ENCODE measurements around the gene TRIM72. TPM values are rescaled to one million over a fixed set of nuclear protein-coding genes. Genes with fewer than 3 reads are reported as not detected.

The TRIM72 gene
- total and polyA plus RNA-seq, 9 of the 15 experiments (the other 6 are each of a cell fraction or from before 2014, with no cell fraction given): under 0.01 TPM; not detected in 8

DNA sequence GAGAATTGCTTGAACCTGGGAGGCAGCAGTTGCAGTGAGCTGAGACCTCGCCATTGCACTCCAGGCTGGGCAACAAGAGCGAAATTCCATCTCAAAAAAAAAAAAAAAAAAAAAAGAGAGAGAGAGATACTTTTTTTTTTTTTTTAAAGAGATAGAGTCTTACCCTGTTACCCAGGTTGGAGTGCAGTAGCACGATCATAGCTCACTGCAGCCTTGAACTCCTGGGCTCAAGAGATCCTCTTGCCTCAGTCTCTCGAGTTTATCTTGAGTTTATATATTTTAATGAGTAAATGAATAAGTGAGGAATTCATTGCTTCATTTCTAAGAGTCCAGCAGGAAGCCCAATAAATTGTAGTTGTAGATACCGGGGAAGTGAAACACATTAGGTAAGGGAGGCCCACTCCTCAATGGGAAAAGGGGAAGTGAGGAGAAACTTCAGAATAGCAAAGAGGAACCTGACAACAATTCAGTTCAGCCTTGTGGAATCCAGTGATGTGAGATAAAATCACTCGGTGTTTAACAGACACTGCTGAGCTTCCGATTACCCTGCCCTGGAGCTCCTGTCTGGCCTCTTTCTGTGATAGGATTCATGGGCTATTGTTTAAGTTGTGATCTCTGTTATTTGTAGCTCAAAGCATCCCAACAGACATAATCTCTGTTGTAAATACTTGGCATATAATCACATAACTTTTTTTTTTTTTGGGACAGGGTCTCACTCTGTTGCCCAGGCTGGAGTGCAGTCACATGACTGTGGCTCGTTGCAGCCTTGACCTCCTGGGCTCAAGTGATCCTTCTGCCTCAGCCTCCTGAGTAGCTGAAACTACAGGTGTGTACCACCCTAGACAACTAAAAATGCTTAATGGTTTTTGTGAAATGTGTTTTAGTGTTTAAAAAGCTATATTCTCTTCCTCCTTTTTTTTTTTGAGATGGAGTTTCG is 30.1 kb downstream of the TRIM72 start (continued):
- TF ChIP-seq ID3 (CRISPR knock-in tag; IDR thresholded peaks at IDR 0.05): no peak
- TF ChIP-seq ID3 (tag; IDR thresholded peaks at IDR 0.05): no peak
- no peak for TF ChIP-seq KLF10 (CRISPR knock-in tag; IDR thresholded peaks at IDR 0.05)
- TF ChIP-seq, protein P1, sequence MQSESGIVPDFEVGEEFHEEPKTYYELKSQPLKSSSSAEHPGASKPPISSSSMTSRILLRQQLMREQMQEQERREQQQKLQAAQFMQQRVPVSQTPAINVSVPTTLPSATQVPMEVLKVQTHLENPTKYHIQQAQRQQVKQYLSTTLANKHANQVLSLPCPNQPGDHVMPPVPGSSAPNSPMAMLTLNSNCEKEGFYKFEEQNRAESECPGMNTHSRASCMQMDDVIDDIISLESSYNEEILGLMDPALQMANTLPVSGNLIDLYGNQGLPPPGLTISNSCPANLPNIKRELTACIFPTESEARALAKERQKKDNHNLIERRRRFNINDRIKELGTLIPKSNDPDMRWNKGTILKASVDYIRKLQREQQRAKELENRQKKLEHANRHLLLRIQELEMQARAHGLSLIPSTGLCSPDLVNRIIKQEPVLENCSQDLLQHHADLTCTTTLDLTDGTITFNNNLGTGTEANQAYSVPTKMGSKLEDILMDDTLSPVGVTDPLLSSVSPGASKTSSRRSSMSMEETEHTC (IDR thresholded peaks at IDR 0.05): no peak; the same call in 1 of the 2 replicates
- TF ChIP-seq FIP1L1 (IDR thresholded peaks at IDR 0.05; ENCODE audit: low read depth, low read length, poor library complexity, severe bottlenecking): no peak
- peak; percentile 79 for TF ChIP-seq SMARCA4 (IDR thresholded peaks at IDR 0.05)
- TF ChIP-seq OTX1 (CRISPR knock-in tag; IDR thresholded peaks at IDR 0.05): no peak
- no peak for TF ChIP-seq SIN3B (IDR thresholded peaks at IDR 0.05; ENCODE audit: low read depth)
- no peak for TF ChIP-seq SMAD2 (IDR thresholded peaks at IDR 0.05; ENCODE audit: low read depth, low read length)
- TF ChIP-seq ZNF695 (CRISPR knock-in tag; IDR thresholded peaks at IDR 0.05): no peak
- no peak for TF ChIP-seq YY1 (IDR thresholded peaks at IDR 0.05; ENCODE audit: borderline replicate concordance in 1 of 3, control insufficient read depth in 1 of 3, extremely low read depth in 1 of 3, insufficient read depth in 3 of 3, insufficient read length in 1 of 3, insufficient replicate concordance in 2 of 3, low read depth in 1 of 3, low read length in 2 of 3)
- TF ChIP-seq, protein P2, sequence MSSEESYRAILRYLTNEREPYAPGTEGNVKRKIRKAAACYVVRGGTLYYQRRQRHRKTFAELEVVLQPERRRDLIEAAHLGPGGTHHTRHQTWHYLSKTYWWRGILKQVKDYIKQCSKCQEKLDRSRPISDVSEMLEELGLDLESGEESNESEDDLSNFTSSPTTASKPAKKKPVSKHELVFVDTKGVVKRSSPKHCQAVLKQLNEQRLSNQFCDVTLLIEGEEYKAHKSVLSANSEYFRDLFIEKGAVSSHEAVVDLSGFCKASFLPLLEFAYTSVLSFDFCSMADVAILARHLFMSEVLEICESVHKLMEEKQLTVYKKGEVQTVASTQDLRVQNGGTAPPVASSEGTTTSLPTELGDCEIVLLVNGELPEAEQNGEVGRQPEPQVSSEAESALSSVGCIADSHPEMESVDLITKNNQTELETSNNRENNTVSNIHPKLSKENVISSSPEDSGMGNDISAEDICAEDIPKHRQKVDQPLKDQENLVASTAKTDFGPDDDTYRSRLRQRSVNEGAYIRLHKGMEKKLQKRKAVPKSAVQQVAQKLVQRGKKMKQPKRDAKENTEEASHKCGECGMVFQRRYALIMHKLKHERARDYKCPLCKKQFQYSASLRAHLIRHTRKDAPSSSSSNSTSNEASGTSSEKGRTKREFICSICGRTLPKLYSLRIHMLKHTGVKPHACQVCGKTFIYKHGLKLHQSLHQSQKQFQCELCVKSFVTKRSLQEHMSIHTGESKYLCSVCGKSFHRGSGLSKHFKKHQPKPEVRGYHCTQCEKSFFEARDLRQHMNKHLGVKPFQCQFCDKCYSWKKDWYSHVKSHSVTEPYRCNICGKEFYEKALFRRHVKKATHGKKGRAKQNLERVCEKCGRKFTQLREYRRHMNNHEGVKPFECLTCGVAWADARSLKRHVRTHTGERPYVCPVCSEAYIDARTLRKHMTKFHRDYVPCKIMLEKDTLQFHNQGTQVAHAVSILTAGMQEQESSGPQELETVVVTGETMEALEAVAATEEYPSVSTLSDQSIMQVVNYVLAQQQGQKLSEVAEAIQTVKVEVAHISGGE (CRISPR knock-in tag; IDR thresholded peaks at IDR 0.05): no peak
- TF ChIP-seq NR0B1 (IDR thresholded peaks at IDR 0.05; ENCODE audit: partially characterized antibody): no peak
- TF ChIP-seq, protein P3, sequence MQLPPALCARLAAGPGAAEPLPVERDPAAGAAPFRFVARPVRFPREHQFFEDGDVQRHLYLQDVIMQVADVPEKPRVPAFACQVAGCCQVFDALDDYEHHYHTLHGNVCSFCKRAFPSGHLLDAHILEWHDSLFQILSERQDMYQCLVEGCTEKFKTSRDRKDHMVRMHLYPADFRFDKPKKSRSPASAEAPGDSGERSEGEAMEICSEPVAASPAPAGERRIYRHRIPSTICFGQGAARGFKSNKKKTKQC (CRISPR knock-in tag; IDR thresholded peaks at IDR 0.05): no peak
- no peak for TF ChIP-seq HMG20B (CRISPR knock-in tag; IDR thresholded peaks at IDR 0.05)
- no peak for TF ChIP-seq NFIC (IDR thresholded peaks at IDR 0.05)
- TF ChIP-seq FOXP1 (CRISPR knock-in tag; IDR thresholded peaks at IDR 0.05): no peak
- TF ChIP-seq RBM25 (IDR thresholded peaks at IDR 0.05; ENCODE audit: low read depth, low read length, severe bottlenecking): peak; percentile 74
- peak; percentile 57; the same call in 1 of the 2 replicates for TF ChIP-seq SMAD4 (CRISPR knock-in tag; conservative IDR thresholded peaks at IDR 0.05)

Measured in K562 (cell line).